ENCODE measurements around the gene HS3ST2.

GRCh38 chr16:22861580-22861979 lies 47.6 kb downstream of the HS3ST2 start:
- TF ChIP-seq POLR2A (IDR thresholded peaks at IDR 0.05) = no peak
- TF ChIP-seq POLR2AphosphoS5 (IDR thresholded peaks at IDR 0.05) = no peak
- TF ChIP-seq, protein P1, sequence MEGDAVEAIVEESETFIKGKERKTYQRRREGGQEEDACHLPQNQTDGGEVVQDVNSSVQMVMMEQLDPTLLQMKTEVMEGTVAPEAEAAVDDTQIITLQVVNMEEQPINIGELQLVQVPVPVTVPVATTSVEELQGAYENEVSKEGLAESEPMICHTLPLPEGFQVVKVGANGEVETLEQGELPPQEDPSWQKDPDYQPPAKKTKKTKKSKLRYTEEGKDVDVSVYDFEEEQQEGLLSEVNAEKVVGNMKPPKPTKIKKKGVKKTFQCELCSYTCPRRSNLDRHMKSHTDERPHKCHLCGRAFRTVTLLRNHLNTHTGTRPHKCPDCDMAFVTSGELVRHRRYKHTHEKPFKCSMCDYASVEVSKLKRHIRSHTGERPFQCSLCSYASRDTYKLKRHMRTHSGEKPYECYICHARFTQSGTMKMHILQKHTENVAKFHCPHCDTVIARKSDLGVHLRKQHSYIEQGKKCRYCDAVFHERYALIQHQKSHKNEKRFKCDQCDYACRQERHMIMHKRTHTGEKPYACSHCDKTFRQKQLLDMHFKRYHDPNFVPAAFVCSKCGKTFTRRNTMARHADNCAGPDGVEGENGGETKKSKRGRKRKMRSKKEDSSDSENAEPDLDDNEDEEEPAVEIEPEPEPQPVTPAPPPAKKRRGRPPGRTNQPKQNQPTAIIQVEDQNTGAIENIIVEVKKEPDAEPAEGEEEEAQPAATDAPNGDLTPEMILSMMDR (IDR thresholded peaks at IDR 0.05) = no peak

Data from stomach (tissue), 4 donors.